NT2/D1 (cell line): ENCODE results near the gene MRPS22.

ENCODE experiments used
- SUZ12 ChIP-seq: IDR thresholded peaks from 2 replicates; pipeline ENCODE4 v1.6.1; 2011; ENCODE audit not compliant: insufficient read length, insufficient read depth; ENCODE audit errors: extremely low read depth
- YY1 ChIP-seq: IDR thresholded peaks from 2 replicates; pipeline ENCODE4 v1.6.1; 2011; ENCODE audit not compliant: insufficient read length, insufficient read depth
- ZNF274 ChIP-seq: IDR thresholded peaks from 2 replicates; pipeline ENCODE4 v1.6.1; 2011; ENCODE audit warnings: mild to moderate bottlenecking, low read depth, low read length

- no peak for TF ChIP-seq SUZ12
- TF ChIP-seq ZNF274: no peak
- TF ChIP-seq YY1: no peak
Measured at GRCh38 chr3:139339219-139339906, 4.5 kb upstream of the MRPS22 start.
